B cell (primary cell): ENCODE data around the gene ALDOA. TPM values are rescaled to one million over a fixed set of nuclear protein-coding genes. Genes with fewer than 3 reads are reported as not detected.

ENCODE experiments used
- ATAC-seq: fragments of 200-7000 bp; cut with Tn5 transposase; one replicate; pipeline ENCODE4 v1.10.0; 2021; ENCODE audit warnings: low read depth, mild to moderate bottlenecking, moderate number of reproducible peaks, moderate library complexity
- CTCF ChIA-PET: fragments of 350-600 bp; sonication (Branson Sonifier 250); formaldehyde crosslinking; loops from one replicate; lab custom pipeline; 2021; ENCODE audit warnings: antibody characterized with exemption, inconsistent platforms; lab: Charles Lee
- POLR2A ChIA-PET: fragments of 350-600 bp; sonication (Branson Sonifier 250); formaldehyde crosslinking; loops from one replicate; lab custom pipeline; 2021; ENCODE audit warnings: antibody characterized with exemption; lab: Charles Lee
- DNase-seq: peaks from one replicate; pipeline ENCODE4 v3.0.0; 2013
- H2AFZ ChIP-seq: 2 replicates; pipeline ENCODE4 v1.6.1; 2012; ENCODE audit warnings: mild to moderate bottlenecking, low read depth, low read length; ENCODE audit not compliant: insufficient read depth, poor library complexity, severe bottlenecking
- H3K27ac ChIP-seq, 2 donors: 1 replicate in 1 of 2; 2 replicates in 1 of 2; pipeline ENCODE4 v1.5.1; 2012 to 2013; ENCODE audit warnings: low read length in 2 of 2, mild to moderate bottlenecking in 2 of 2, moderate library complexity in 1 of 2
- H3K27me3 ChIP-seq, 4 experiments: fragments of 200-600 bp in 1 of 4; sonication (generic) in 1 of 4; replicated peaks in 1 of 4; 1 replicate in 2 of 4; 2 replicates in 2 of 4; pipeline versions ENCODE4 v1.6.1 to v1.7.0; 2013 to 2016; ENCODE audit warnings: low read length in 3 of 4, mild to moderate bottlenecking in 2 of 4, mixed read lengths in 1 of 4, moderate library complexity in 1 of 4; ENCODE audit not compliant: insufficient read depth in 4 of 4, control insufficient read depth in 3 of 4; ENCODE audit errors: control extremely low read depth in 1 of 4
- H3K36me3 ChIP-seq, 2 experiments: replicated peaks in 1 of 2; 1 replicate in 1 of 2; 2 replicates in 1 of 2; pipeline versions ENCODE4 v1.6.1 to v1.7.1; 2013; ENCODE audit warnings: low read length in 1 of 2; ENCODE audit not compliant: insufficient read depth in 2 of 2, control insufficient read depth in 1 of 2; ENCODE audit errors: control extremely low read depth in 1 of 2, extremely low read depth in 1 of 2
- H3K4me1 ChIP-seq, 2 donors: fragments of 200-600 bp in 1 of 2; sonication (generic) in 1 of 2; 1 replicate in 1 of 2; 2 replicates in 1 of 2; pipeline versions ENCODE4 v1.5.1 to v1.6.1; 2013 to 2017; ENCODE audit warnings: low read length in 2 of 2; ENCODE audit not compliant: control insufficient read depth in 2 of 2, insufficient read depth in 2 of 2
- H3K4me2 ChIP-seq: replicated peaks from 2 replicates; pipeline ENCODE3; 2012; ENCODE audit warnings: mild to moderate bottlenecking, low read depth, low read length; ENCODE audit not compliant: poor library complexity, severe bottlenecking
- H3K4me3 ChIP-seq, 5 experiments: fragments of 200-600 bp in 1 of 5; sonication (generic) in 1 of 5; 1 replicate in 3 of 5; 2 replicates in 2 of 5; pipeline versions ENCODE4 v1.5.1 to v1.7.0; 2011 to 2016; ENCODE audit warnings: low read length in 4 of 5, mild to moderate bottlenecking in 4 of 5, low read depth in 2 of 5, control low read depth in 1 of 5, moderate library complexity in 1 of 5; ENCODE audit not compliant: insufficient read depth in 1 of 5; ENCODE audit errors: control extremely low read depth in 1 of 5, extremely low read depth in 1 of 5
- H3K79me2 ChIP-seq: fragments of 200-600 bp; sonication (generic); one replicate; pipeline ENCODE4 v1.6.0; 2016; ENCODE audit warnings: low read length; ENCODE audit not compliant: control insufficient read depth, insufficient read depth
- H3K9ac ChIP-seq: fragments of 200-600 bp; sonication (generic); 2 replicates; pipeline ENCODE4 v1.6.1; 2017; ENCODE audit warnings: mild to moderate bottlenecking, low read length, moderate library complexity
- H3K9me3 ChIP-seq, 3 donors: one replicate each; pipeline versions ENCODE4 v1.6.1 to v1.7.1; 2013; ENCODE audit warnings: low read length in 2 of 3; ENCODE audit not compliant: control insufficient read depth in 2 of 3, insufficient read depth in 1 of 3; ENCODE audit errors: control extremely low read depth in 1 of 3
- H4K20me1 ChIP-seq: 2 replicates; pipeline ENCODE4 v1.6.0; 2012; ENCODE audit warnings: mild to moderate bottlenecking, low read length; ENCODE audit not compliant: insufficient read depth, control insufficient read depth, poor library complexity, severe bottlenecking
- H3K27ac Mint-ChIP-seq: one replicate; pipeline ENCODE4 v1.8.0; 2021; ENCODE audit warnings: mixed read lengths
- H3K27me3 Mint-ChIP-seq: one replicate; pipeline ENCODE4 v1.8.0; 2021; ENCODE audit warnings: mixed read lengths
- H3K4me1 Mint-ChIP-seq: one replicate; pipeline ENCODE4 v1.8.0; 2021; ENCODE audit warnings: mixed read lengths
- H3K4me3 Mint-ChIP-seq: one replicate; pipeline ENCODE4 v1.8.0; 2021; ENCODE audit warnings: mixed read lengths
- H3K9me3 Mint-ChIP-seq: one replicate; pipeline ENCODE4 v1.8.0; 2022; ENCODE audit warnings: mixed read lengths; ENCODE audit not compliant: insufficient read depth
- CTCF ChIP-seq: fragments of 200-600 bp; IDR thresholded peaks from one replicate; pipeline ENCODE4 v1.8.0; 2022; ENCODE audit warnings: antibody characterized with exemption, mild to moderate bottlenecking
- EZH2 ChIP-seq: IDR thresholded peaks from 2 replicates; pipeline ENCODE4 v1.6.1; 2012; ENCODE audit warnings: borderline replicate concordance, low read depth, mild to moderate bottlenecking, moderate library complexity, low read length; ENCODE audit not compliant: insufficient read depth, poor library complexity, severe bottlenecking
- WGBS: methylation state at CpG from one replicate; pipeline ENCODE4 v1.1.5; 2013; ENCODE audit warnings: missing lambda C conversion rate; ENCODE audit not compliant: insufficient coverage; 5-methylcytosine and 5-hydroxymethylcytosine counted together
- intact Hi-C: fragments of 100-400 bp; cut with micrococcal nuclease; formaldehyde crosslinking; loops from one replicate; pipeline ENCODE4 v1.10.0; 2022
- polyA plus RNA-seq: library from polyadenylated mRNA; depleted of rRNA; stranded (reverse); fragments of >200 nt; gene quantifications from 2 replicates; pipeline ENCODE4 v1.2.3, GENCODE V29; 2012
- total RNA-seq, 2 donors: library from RNA; stranded (reverse); fragments of 120-200 nt in 1 of 2; gene quantifications; 1 replicate in 1 of 2; 2 replicates in 1 of 2; pipeline versions ENCODE4 v1.2.3 to v1.2.4, GENCODE V29; 2013 to 2022

ALDOA gene
- total and polyA plus RNA-seq, 2 donors (not counting 1 experiment from before 2014, with no cell fraction given): 329 to 343 TPM

GRCh38 chr16:30092373-30093010 is 26.9 kb downstream of the ALDOA start:
- no peaks in the 10 kb centered on the region for H3K27me3 Mint-ChIP-seq
- ChIA-PET POLR2A (interaction anchor here (0.6 to 6.8 kb wide), 15 partner anchors 16 to 1166 kb away, joined by 3 to 97 read pairs (median 5); partner anchors contain the start of genes ALDOA, CORO1A, MAPK3 and PPP4C), CTCF (interaction anchor here (0.7 to 4.6 kb wide), 29 partner anchors 10 to 566 kb away, joined by 3 to 49 read pairs (median 5); partner anchors contain the start of genes ALDOA, CORO1A, DCTPP1 and FBRS)
- H3K27ac ChIP-seq: peak overlapping the region; percentile 87 to 92
- H3K9me3 ChIP-seq: peaks cover 0 to 13% (median 11%) of the 10 kb centered on the region in 3 donors
- peak overlapping the region; percentile 98 for H3K27ac Mint-ChIP-seq
- DNase-seq: peak; percentile 94
- no peaks in the 10 kb centered on the region for H4K20me1 ChIP-seq
- TF ChIP-seq CTCF (peak; percentile 72), EZH2 (no peak)
- WGBS: 0% methylated on average over 10 of the region's 22 CpGs
- peak overlapping the region; percentile 52 to 77 (median 70) for H3K4me3 ChIP-seq
- H2AFZ ChIP-seq: peak overlapping the region; percentile 99
- peaks cover 21% of the 10 kb centered on the region for H3K79me2 ChIP-seq
- H3K9ac ChIP-seq: peak overlapping the region; percentile 71
- H3K9me3 Mint-ChIP-seq: peaks cover 2% of the 10 kb centered on the region
- intact Hi-C loops: loop anchor here (1.0 to 10.0 kb wide), 11 partner anchors 17 to 830 kb away; partner anchors contain the start of genes ALDOA, CDIPT, FBRS and FBXL19
- peaks cover 50% of the 10 kb centered on the region for H3K4me1 Mint-ChIP-seq
- peak overlapping the region; percentile 92 for H3K4me3 Mint-ChIP-seq
- peaks cover 33 to 63% of the 10 kb centered on the region in 2 donors for H3K4me1 ChIP-seq
- no peaks in the 10 kb centered on the region for H3K27me3 ChIP-seq
- H3K4me2 ChIP-seq: peak overlapping the region; percentile 95
- peak; percentile 55 for ATAC-seq
- H3K36me3 ChIP-seq: peaks cover 0 to 20% of the 10 kb centered on the region in 2 experiments
